ENCODE results near the gene UBAP2L. TPM values are rescaled to one million over a fixed set of nuclear protein-coding genes. Genes with fewer than 3 reads are reported as not detected.

The UBAP2L gene
- total and polyA plus RNA-seq, 9 of the 15 experiments (the other 6 are each of a cell fraction or from before 2014, with no cell fraction given), result 75.0 to 245 (median 119) TPM

DNA sequence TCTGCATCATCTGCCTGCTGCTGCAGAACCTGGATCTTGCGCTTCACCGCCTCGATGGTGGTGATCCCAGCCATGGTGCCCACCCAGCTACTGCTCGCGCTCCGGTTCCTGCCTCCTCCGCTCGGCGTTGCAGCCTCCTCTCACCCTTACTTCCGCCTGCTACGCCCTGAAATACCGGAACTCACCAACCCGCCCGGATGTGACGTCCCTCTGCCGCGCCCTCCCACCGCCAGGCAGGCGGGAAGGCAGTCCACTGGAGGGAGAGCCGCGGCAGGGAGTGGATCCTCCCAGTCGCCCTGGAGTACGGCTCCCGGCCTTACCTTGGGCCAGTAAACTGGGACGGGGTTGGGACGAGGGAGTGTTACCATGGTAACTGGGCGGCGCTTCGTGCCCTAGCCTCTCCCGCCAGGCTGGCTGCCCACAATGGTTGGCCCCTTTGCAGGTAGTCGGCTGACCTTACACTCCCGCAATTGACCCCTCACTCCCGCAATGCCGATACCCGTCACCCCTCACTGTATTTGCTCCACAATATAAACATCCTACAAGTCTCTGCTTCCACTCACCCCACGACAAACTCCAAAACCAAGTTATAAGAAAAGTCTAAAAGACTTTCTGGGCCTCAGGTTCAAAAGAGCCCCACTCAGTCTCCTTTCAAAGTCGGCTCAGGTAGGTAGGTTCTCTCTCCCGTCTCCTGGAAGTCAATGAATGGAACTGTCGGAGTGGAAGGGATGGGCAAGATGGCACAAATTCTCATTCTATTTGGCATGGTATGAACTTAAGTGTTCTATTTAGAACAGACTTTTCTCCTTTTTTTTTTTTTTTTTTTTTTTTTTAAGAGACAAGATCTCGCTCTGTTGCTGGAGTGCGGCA, 37.5 kb upstream of the UBAP2L start (continued):
- no peak for TF ChIP-seq ZNF395 (CRISPR knock-in tag; IDR thresholded peaks at IDR 0.05)
- TF ChIP-seq E2F5 (CRISPR knock-in tag; IDR thresholded peaks at IDR 0.05), result no peak
- TF ChIP-seq EP400 (IDR thresholded peaks at IDR 0.05), result peak; percentile 91
- TF ChIP-seq, protein P1, sequence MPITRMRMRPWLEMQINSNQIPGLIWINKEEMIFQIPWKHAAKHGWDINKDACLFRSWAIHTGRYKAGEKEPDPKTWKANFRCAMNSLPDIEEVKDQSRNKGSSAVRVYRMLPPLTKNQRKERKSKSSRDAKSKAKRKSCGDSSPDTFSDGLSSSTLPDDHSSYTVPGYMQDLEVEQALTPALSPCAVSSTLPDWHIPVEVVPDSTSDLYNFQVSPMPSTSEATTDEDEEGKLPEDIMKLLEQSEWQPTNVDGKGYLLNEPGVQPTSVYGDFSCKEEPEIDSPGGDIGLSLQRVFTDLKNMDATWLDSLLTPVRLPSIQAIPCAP (CRISPR knock-in tag; IDR thresholded peaks at IDR 0.05; ENCODE audit: borderline replicate concordance), result no peak
- peak in 1 of 2 experiments; percentile 29; a peak in 1 of 3 replicates for TF ChIP-seq CBX3 (IDR thresholded peaks at IDR 0.05; ENCODE audit: borderline replicate concordance in 1 of 2, low read length in 2 of 2)
- peak; percentile 50; the same call in 1 of the 2 replicates for TF ChIP-seq ZBED1 (IDR thresholded peaks at IDR 0.05)
- TF ChIP-seq NFIC (IDR thresholded peaks at IDR 0.05), result peak; percentile 45
- peak; percentile 73; the same call in 1 of the 2 replicates for TF ChIP-seq FOXP1 (CRISPR knock-in tag; IDR thresholded peaks at IDR 0.05)
- no peak for TF ChIP-seq XRCC3 (IDR thresholded peaks at IDR 0.05)
- TF ChIP-seq PTBP1 (IDR thresholded peaks at IDR 0.05; ENCODE audit: low read depth, low read length), result no peak
- TF ChIP-seq POLR2A (conservative IDR thresholded peaks at IDR 0.05), result peak; percentile 98
- peak; percentile 24; the same call in 1 of the 2 replicates for TF ChIP-seq LCOR (CRISPR knock-in tag; IDR thresholded peaks at IDR 0.05)
- TF ChIP-seq ZNF511 (CRISPR knock-in tag; IDR thresholded peaks at IDR 0.05), result peak; percentile 81; the same call in 1 of the 2 replicates
- no peak for TF ChIP-seq TARDBP (IDR thresholded peaks at IDR 0.05)
- no peak for TF ChIP-seq ZKSCAN1 (IDR thresholded peaks at IDR 0.05; ENCODE audit: low read depth, low read length)
- no peak for TF ChIP-seq FOXA3 (CRISPR knock-in tag; conservative IDR thresholded peaks at IDR 0.05 in 1 of 2, IDR thresholded peaks at IDR 0.05 in 1 of 2)
- TF ChIP-seq CREB1 (IDR thresholded peaks at IDR 0.05), result peak; percentile 95
- peak; percentile 98 for TF ChIP-seq CREB1 (CRISPR knock-in tag; IDR thresholded peaks at IDR 0.05)
- TF ChIP-seq IRF2 (CRISPR knock-in tag; IDR thresholded peaks at IDR 0.05), result no peak
- TF ChIP-seq PCBP1 (IDR thresholded peaks at IDR 0.05; ENCODE audit: low read depth, low read length, poor library complexity, severe bottlenecking), result no peak
- TF ChIP-seq PYGO2 (tag; IDR thresholded peaks at IDR 0.05), result no peak
- TF ChIP-seq ELF1 (tag; IDR thresholded peaks at IDR 0.05), result peak; percentile 92
- TF ChIP-seq USF1 (CRISPR knock-in tag; IDR thresholded peaks at IDR 0.05), result no peak
